HUES48 (cell line): ENCODE measurements around the gene METTL22.

Source experiments
- H3K27ac ChIP-seq: one replicate; pipeline ENCODE4 v1.7.0; 2013; ENCODE audit warnings: low read depth, low read length, inconsistent platforms
- H3K27me3 ChIP-seq: 2 replicates; pipeline ENCODE4 v1.6.1; 2013; ENCODE audit warnings: mild to moderate bottlenecking, low read length; ENCODE audit not compliant: control insufficient read depth, insufficient read depth
- H3K36me3 ChIP-seq: 2 replicates; pipeline ENCODE4 v1.6.1; 2013; ENCODE audit warnings: low read length; ENCODE audit not compliant: control insufficient read depth, insufficient read depth
- H3K4me1 ChIP-seq: 2 replicates; pipeline ENCODE4 v1.6.1; 2013; ENCODE audit warnings: mild to moderate bottlenecking, low read length; ENCODE audit not compliant: control insufficient read depth, insufficient read depth
- H3K4me3 ChIP-seq: 2 replicates; pipeline ENCODE4 v1.5.1; 2013; ENCODE audit warnings: mild to moderate bottlenecking, low read depth, low read length
- H3K9ac ChIP-seq: 2 replicates; pipeline ENCODE4 v1.6.1; 2013; ENCODE audit warnings: mild to moderate bottlenecking, low read depth, low read length, moderate library complexity
- H3K9me3 ChIP-seq: 2 replicates; pipeline ENCODE4 v1.6.1; 2013; ENCODE audit warnings: low read length; ENCODE audit not compliant: control insufficient read depth, insufficient read depth

METTL22 gene

DNA sequence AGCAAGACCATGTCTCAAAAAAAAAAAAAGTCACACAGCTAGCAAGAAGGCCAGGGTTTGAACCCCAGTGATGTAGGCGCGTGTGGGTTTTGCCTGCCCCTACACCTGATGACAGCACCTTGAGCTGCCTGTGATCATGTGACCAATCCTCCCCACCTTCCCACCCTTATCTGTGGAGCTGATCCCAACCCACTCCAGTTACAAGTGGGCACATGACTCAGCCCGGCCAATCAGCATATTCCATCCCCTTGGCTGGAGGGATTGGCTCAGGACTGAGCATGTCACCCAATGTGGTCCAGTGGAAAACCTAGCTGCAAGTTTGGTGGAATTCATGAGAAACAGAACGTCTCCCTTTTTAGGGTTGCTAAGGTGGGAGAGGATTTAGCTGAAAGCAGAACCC is 37.8 kb upstream of the METTL22 start:
- no peak overlapping the region for H3K4me3 ChIP-seq
- H3K9ac ChIP-seq = no peak overlapping the region
- no peak overlapping the region for H3K27ac ChIP-seq
- no peaks in the 10 kb centered on the region for H3K36me3 ChIP-seq
- peaks cover 9% of the 10 kb centered on the region; the same call in 1 of the 2 replicates for H3K4me1 ChIP-seq
- peaks cover 25% of the 10 kb centered on the region for H3K27me3 ChIP-seq
- H3K9me3 ChIP-seq = no peaks in the 10 kb centered on the region

GRCh38 chr16:8585041-8585440 is 36.5 kb upstream of the METTL22 start:
- H3K4me1 ChIP-seq = peaks cover 9% of the 10 kb centered on the region; the same call in 1 of the 2 replicates
- no peaks in the 10 kb centered on the region for H3K36me3 ChIP-seq
- no peak overlapping the region for H3K27ac ChIP-seq
- H3K4me3 ChIP-seq = no peak overlapping the region
- H3K9ac ChIP-seq = no peak overlapping the region
- H3K27me3 ChIP-seq = peaks cover 38% of the 10 kb centered on the region
- H3K9me3 ChIP-seq = no peaks in the 10 kb centered on the region

GRCh38 chr16:8585857-8586256 is 35.6 kb upstream of the METTL22 start:
- Histone ChIP-seq H3K4me1 (peaks cover 9% of the 10 kb centered on the region; the same call in 1 of the 2 replicates), H3K27me3 (peaks cover 46% of the 10 kb centered on the region), H3K9me3 (no peaks in the 10 kb centered on the region), H3K9ac (no peak overlapping the region), H3K27ac (no peak overlapping the region), H3K4me3 (no peak overlapping the region), H3K36me3 (no peaks in the 10 kb centered on the region)

DNA sequence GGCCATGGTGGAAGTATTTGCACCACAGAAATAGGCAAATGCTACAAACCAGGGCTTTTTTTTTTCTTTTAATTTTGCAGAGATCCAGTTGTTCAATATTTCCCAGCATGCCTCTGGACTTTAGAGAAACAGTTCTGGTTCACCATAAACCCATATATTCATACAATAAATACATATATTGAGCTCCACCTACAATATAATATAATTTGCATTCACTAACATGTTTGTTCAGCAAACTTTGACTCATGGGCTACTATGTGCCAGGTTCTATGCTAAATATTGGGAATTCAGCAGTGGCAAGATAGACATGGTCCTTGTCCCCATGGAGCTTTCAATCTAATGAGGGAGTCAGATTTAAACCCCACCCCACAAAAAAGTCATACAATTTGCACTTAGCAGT is 34.4 kb upstream of the METTL22 start:
- H3K4me1 ChIP-seq = peaks cover 6% of the 10 kb centered on the region; the same call in 1 of the 2 replicates
- H3K27me3 ChIP-seq = peaks cover 58% of the 10 kb centered on the region
- H3K9ac ChIP-seq = no peak overlapping the region
- H3K9me3 ChIP-seq = no peaks in the 10 kb centered on the region
- no peak overlapping the region for H3K4me3 ChIP-seq
- H3K27ac ChIP-seq = no peak overlapping the region
- no peaks in the 10 kb centered on the region for H3K36me3 ChIP-seq

- H3K4me1 ChIP-seq = peaks cover 4% of the 10 kb centered on the region; the same call in 1 of the 2 replicates
- H3K9me3 ChIP-seq = no peaks in the 10 kb centered on the region
- H3K9ac ChIP-seq = no peak overlapping the region
- no peaks in the 10 kb centered on the region for H3K36me3 ChIP-seq
- peaks cover 70% of the 10 kb centered on the region for H3K27me3 ChIP-seq
- H3K27ac ChIP-seq = peak overlapping the region; percentile 20
- H3K4me3 ChIP-seq = peak overlapping the region; percentile 63
Measured at GRCh38 chr16:8588682-8589056, 32.8 kb upstream of the METTL22 start.

GRCh38 chr16:8589057-8589899 is 32.2 kb upstream of the METTL22 start:
- Histone ChIP-seq H3K36me3 (no peaks in the 10 kb centered on the region), H3K9ac (no peak overlapping the region), H3K9me3 (no peaks in the 10 kb centered on the region), H3K4me3 (peak overlapping the region; percentile 63), H3K27me3 (peaks cover 70% of the 10 kb centered on the region), H3K4me1 (peaks cover 4% of the 10 kb centered on the region; the same call in 1 of the 2 replicates), H3K27ac (peak overlapping the region; percentile 20)

DNA sequence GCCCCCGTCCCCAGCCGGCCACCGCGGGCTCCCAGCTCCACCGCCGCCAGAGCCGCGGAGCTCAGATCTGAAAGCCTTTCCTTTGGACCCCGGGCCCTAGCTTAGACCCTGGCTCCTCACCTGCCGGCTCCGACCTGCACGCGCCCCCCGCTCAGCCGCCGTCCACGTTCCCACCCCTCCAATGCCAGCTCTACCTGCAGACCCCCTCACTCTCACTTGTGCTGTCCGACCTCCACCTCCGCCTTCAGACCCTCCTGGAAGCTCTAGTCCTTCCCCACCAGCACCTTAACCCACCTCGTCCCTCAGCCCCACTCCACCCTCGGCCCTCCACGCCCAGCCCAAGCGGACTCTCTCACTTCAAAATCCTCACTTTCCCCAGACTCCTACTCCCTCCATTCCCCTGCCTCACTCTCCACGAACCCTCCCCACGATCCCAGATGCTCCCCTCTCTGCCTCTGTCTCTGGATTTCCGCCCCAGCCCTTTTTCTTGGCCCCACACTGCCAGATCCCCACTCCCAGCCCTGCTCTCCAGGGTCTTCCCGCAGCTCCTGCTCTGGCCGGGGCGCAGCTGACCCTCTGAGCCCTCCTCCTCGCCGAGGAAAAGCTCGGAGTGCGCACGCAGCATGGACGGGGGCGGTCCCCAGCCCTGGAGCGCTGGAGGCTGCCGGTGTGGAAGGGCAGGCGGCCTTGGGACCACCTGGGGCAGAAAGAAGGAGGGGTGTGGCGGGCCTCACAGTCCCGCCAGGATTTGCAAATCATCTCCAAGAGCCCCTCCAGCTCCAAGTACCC is 31.4 kb upstream of the METTL22 start, which contains the start of gene TMEM114:
TMEM114 (minus strand) TSS at position 612 of the 789 bp plus-strand sequence. CDS start 673 bp downstream, outside the sequence.
- Histone ChIP-seq H3K9ac (no peak within 1 kb of the TSS), H3K27ac (no peak within 1 kb of the TSS), H3K9me3 (no peaks in the 10 kb centered on the region), H3K4me1 (peaks cover 4% of the 10 kb centered on the region; the same call in 1 of the 2 replicates), H3K36me3 (no peaks in the 10 kb centered on the region), H3K27me3 (peaks cover 70% of the 10 kb centered on the region), H3K4me3 (peak within 1 kb of the TSS; percentile 63)

DNA sequence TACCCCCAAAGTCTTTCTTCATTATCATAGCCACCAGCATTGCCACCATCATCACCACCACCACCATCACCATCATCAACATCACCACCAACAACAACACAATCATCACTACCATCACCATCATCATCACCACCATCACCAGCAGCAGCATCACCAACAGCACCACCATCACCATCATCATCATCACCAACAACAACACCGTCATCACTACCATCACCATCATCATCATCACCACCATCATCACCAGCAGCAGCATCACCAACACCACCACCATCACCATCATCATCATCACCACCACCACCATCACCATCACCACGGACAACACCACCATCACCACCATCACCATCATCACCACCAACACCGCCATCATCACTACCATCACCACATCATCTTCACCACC is 30.7 kb upstream of the METTL22 start:
- H3K27me3 ChIP-seq = peaks cover 66% of the 10 kb centered on the region
- H3K36me3 ChIP-seq = no peaks in the 10 kb centered on the region
- H3K9me3 ChIP-seq = no peaks in the 10 kb centered on the region
- H3K4me3 ChIP-seq = no peak overlapping the region
- peaks cover 4% of the 10 kb centered on the region; the same call in 1 of the 2 replicates for H3K4me1 ChIP-seq
- no peak overlapping the region for H3K9ac ChIP-seq
- H3K27ac ChIP-seq = no peak overlapping the region

DNA sequence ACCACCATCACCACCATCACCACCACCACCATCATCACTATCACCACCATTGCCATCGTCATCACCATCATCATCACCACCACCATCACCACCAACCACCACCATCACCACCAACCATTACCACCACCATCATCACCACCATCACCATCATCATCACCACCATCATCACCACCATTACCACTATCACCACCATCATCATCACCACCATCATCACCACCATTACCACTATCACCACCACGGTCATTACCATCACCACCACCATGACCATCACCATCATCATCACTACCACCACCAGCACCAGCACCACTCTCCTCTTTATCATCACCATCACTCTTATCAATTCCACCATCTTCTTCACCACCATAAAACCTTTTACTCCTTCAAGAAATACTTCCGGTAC is 30.0 kb upstream of the METTL22 start:
- Histone ChIP-seq H3K36me3 (no peaks in the 10 kb centered on the region), H3K4me1 (peaks cover 4% of the 10 kb centered on the region; the same call in 1 of the 2 replicates), H3K27ac (no peak overlapping the region), H3K9me3 (no peaks in the 10 kb centered on the region), H3K27me3 (peaks cover 66% of the 10 kb centered on the region), H3K9ac (no peak overlapping the region), H3K4me3 (no peak overlapping the region)

DNA sequence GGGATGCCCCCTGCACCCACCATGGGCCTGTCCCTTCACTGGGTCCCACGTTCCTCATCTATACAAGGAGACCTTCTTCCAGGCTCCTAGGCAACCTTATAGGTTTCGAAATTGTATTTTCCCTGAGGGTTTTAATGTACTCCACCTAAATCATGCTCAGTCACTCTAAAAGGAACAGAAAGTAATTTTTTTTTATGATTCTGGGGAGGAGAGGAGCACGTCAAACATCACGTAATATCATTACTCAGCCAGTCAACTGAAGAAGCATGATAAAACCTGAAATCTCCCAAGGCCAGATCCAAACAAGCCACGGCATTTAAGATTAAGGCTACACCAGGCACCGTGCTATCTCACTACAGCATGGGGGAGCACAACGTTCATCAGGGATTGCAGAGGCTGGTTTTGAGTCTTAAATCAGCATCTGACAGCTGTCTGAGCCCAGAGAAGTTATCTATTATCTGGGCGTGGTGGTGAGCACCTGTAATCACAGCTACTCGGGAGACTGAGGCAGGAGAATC is 27.3 kb upstream of the METTL22 start:
- no peak overlapping the region for H3K9ac ChIP-seq
- no peaks in the 10 kb centered on the region for H3K4me1 ChIP-seq
- no peak overlapping the region for H3K4me3 ChIP-seq
- no peaks in the 10 kb centered on the region for H3K9me3 ChIP-seq
- H3K36me3 ChIP-seq = no peaks in the 10 kb centered on the region
- H3K27me3 ChIP-seq = peaks cover 40% of the 10 kb centered on the region
- H3K27ac ChIP-seq = no peak overlapping the region
